Dermis blood vessel endothelial cell (primary cell): Measurements from ENCODE around the gene ATP6V0E2. TPM values are rescaled to one million over a fixed set of nuclear protein-coding genes. Genes with fewer than 3 reads are reported as not detected.
"Not testable (repeated sequence)": the region's sequence is repeated elsewhere in the genome, so short reads cannot be mapped to it uniquely, and the experiment has no call there.

Experiments used
- DNase-seq: peaks from one replicate; pipeline ENCODE4 v3.0.0; 2010
- total RNA-seq: library from RNA; depleted of rRNA; stranded (reverse); fragments of >200 nt; gene quantifications from 2 replicates; pipeline ENCODE4 v1.2.3, GENCODE V29; 2014

Gene ATP6V0E2
- total RNA-seq = 12.1 and 31.3 TPM in 2 replicates

- peak; percentile 97 for DNase-seq
Measured at GRCh38 chr7:149873074-149873969, at the start of gene ATP6V0E2. Gene ATP6V0E2 (plus strand): TSS chr7:149873969. CDS start chr7:149874066, 97 bp downstream.

GRCh38 chr7:149824301-149824741 is 49.4 kb upstream of the ATP6V0E2 start:
- no peak for DNase-seq

DNA sequence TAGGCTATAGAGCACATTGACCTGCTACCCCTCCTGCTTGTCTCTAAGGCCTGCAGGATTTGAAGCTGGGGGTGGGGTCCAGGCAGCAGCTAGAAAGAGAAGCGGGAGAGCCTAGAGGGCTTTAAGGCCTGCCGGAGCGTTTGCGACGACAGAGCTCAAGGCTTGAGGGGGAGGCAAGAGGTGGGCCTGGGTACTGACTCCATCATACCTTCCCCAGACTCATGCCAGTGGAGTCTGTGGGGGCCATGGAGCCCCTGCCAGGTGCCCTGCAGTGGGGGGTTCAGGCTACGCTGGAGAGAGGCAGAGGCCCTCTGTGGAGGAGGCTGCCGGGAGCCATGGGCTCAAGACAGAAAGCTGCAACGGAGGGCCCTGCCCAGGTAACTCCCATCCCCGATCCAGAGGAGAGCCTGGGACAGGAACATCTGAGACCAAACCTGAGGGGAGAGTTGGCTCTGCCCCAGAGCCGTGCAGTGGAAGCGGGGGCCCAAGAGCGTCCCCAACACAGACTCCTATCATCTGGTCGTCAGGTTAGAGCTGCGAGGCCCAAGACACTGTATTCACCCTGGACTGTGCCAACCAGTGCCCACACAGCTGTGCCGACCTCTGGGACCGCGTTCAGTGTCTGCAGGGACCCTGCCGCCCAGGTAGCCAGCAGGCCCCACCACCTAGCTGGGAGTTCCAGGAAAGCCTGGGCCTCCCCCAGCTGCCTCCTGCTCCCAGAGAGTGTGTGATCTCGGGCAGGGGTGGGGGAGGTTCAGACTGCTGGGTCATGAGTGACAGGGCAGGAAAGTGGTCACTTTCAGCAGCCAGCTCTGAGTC is 48.8 kb upstream of the ATP6V0E2 start:
- no peak for DNase-seq

- no peak for DNase-seq
Measured at GRCh38 chr7:149825567-149826343, 48.0 kb upstream of the ATP6V0E2 start.

GRCh38 chr7:149826344-149827088 is 47.3 kb upstream of the ATP6V0E2 start:
- no peak for DNase-seq

- no peak for DNase-seq
Measured at GRCh38 chr7:149827089-149827981, 46.4 kb upstream of the ATP6V0E2 start.

DNA sequence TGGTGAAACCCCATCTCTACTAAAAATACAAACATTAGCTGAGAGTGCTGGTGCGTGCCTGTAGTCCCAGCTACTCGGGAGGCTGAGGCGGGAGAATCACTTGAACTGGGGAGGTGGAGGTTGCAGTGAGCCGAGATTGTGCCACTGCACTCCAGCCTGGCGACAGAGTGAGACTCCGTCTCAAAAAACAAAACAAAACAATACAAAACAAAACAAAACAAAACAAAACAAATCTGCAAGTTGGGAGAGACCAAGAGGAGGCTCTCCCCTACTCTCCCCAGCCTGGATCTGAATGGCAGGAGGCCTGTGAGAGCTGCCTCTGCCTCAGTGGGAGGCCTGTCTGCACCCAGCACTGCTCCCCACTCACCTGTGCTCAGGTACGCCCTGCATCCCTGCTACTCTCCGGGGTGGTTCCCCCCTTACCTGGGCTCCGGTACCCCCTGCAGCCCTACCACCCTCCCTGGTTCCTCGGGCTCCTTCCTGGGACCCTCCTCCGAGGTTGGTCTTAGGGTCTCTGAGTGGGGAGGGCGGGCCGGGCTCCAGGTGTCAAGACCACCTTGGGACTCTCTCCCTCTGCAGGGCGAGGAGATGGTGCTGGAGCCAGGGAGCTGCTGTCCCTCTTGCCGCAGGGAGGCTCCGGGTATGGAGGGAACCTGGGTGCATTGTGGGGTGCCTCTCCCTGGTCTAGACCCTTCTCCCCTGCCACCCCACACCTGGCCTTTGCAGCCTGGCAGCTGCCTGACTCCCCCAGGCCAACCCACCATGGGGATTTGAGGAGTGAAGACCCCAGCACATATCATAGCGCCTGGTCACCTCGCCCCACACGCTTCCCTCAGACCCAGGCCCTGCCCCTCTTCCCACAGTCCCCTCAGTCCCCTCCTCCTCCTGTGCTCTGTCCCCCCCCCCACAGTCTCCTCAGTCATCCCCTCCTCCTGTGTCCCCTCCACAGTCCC is 45.1 kb upstream of the ATP6V0E2 start:
- DNase-seq = no peak

- not testable (repeated sequence) for DNase-seq
Measured at GRCh38 chr7:149830527-149830926, 43.2 kb upstream of the ATP6V0E2 start.

GRCh38 chr7:149830997-149831740 is 42.6 kb upstream of the ATP6V0E2 start:
- DNase-seq = no peak

DNA sequence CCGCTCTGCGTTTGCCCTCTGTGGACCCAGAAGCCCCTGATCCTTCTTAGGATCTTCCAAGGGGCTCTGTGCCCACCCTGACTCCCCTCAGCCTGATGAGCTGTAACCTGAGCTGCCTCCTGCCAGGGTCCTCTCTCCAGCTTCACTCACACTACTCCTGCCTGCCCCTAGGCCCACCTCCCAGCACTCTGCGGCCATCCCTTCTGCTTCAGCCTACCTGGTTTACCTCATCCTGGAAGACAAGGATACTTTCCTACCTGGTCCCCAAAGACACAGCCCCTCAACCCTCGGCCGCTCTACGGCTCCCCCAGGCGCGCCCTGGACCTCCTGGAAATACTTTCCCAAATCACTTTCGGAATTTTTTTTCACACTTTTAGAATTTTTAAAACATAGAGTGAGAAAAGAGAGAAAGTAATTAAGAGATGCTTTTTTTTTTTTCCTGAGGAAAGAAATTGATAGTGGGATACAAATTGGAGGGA is 42.0 kb upstream of the ATP6V0E2 start:
- DNase-seq = no peak

DNA sequence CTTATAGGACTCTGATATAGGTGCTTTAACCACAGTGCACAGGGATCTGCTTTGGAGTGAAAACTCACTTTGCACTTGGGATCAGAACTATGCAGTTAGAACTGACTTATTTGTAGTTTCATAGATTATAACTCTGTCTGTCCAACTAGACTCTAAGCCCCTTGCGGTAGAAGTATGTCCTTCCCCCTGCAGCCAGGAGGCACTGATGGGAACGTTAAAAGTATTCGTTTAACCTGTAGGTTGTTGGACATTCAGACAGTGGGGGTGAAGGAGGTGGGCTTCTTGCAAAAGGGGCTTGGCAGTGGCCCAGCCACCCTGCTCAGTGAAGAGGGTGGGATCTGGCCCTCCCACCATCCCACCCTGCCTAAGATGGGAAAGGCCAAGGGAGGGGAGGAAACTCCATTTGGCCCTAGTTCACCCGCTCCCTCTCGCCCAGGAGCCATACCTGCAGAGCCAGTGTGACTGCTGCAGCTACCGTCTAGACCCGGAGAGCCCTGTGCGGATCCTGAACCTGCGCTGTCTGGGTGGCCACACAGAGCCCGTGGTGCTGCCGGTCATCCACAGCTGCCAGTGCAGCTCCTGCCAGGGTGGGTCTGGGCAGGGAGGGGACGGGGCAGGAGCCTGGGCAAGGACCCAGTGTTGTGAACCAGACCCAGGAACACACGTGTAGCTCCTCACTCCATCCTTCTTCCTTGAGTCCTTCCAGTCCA is 41.3 kb upstream of the ATP6V0E2 start:
- no peak for DNase-seq

- no peak for DNase-seq
Measured at GRCh38 chr7:149833495-149834130, 40.2 kb upstream of the ATP6V0E2 start.

GRCh38 chr7:149834601-149835000 is 39.2 kb upstream of the ATP6V0E2 start:
- DNase-seq = no peak

- DNase-seq = peak; percentile 7
Measured at GRCh38 chr7:149836434-149836833, 37.3 kb upstream of the ATP6V0E2 start.

DNA sequence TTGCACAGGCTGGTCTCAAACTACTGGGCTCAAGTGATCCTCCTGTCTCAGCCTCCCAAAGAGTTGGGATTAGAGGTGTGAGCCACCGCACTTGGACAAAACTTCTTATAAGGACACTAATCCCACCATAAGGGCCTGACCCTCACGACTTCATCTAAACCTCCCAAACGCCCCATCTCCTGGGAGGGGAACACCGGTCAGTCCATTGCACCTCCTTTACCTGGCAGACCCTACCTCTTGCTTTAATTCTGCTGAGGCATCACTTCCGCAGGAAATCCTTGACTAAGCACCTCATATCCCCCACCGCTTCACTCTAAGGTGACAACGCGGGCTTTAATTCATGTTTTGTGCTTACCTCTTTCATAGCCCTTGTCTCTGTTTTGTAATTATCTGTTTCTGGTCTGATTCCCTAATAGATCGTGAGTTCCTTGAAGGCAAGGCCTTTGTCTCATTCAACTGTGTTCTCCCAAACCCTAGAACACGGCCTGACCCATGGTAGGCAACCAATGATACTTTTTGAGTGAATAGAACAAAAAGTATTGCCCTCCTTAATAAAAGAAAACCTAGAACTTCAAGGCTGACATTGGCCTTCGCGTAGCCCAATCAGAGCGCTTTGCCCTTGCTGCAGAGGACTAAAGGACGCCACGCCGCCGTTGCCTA is 36.1 kb upstream of the ATP6V0E2 start:
- no peak for DNase-seq

DNA sequence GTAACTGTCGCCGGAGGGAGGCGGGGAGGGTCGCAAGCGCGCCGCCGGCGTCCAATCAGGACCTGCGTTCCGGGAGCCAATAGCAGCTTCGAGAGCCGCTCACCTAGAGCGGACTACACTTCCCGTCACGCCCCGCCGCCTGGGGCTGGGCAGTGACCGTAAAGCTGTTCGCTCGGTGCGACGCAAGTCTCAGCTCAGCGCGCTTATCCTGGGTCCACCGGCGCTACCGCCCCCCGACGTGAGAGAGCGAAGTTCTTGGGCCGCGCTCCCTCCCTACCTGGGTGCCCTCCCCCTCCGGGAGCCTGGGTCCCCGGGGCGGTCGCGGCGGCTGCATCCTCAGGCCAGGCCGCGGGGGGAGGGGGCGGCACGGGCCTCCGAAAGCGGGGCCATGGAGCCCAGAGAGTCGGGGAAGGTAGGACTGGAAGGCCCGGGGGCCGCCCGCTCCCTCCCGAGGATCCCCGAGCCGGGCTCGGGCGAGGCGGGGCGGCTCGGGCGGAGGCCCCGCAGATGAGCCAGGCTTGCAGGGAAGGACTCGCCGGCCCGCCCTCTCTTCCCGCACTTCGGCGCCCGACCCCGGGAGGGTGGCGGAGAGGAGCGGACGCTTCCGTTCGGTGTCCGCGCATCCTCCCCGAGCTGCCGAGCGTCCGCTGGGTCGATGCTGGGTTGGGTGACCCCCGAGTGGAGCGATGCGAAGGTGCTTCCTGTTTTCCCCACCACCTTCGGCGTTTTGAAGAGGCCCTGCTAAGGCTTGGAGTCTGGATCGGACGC is 35.4 kb upstream of the ATP6V0E2 start, which contains the start of gene ZNF862:
TSS of gene ZNF862 (plus strand) at position 152 of the 768 bp plus-strand sequence. CDS start at position 389, 237 bp downstream.
- DNase-seq = peak; percentile 99
